Osteocyte (in vitro differentiated cells): ENCODE measurements around the gene TNS1. TPM values are rescaled to one million over a fixed set of nuclear protein-coding genes. Genes with fewer than 3 reads are reported as not detected.

Experiments
- DNase-seq: peaks from one replicate; pipeline ENCODE4 v3.0.0; 2021; ENCODE audit warnings: mixed read lengths; ENCODE audit not compliant: unreplicated experiment; ENCODE audit errors: extremely low spot score
- H3K27ac Mint-ChIP-seq: one replicate; pipeline ENCODE4 v1.8.0; 2021; ENCODE audit warnings: mild to moderate bottlenecking, mixed read lengths; ENCODE audit not compliant: unreplicated experiment
- H3K27me3 Mint-ChIP-seq: one replicate; pipeline ENCODE4 v1.8.0; 2021; ENCODE audit warnings: mixed read lengths; ENCODE audit not compliant: unreplicated experiment
- H3K36me3 Mint-ChIP-seq: one replicate; pipeline ENCODE4 v1.8.0; 2021; ENCODE audit warnings: mixed read lengths; ENCODE audit not compliant: unreplicated experiment
- H3K4me1 Mint-ChIP-seq: one replicate; pipeline ENCODE4 v1.8.0; 2021; ENCODE audit warnings: mixed read lengths; ENCODE audit not compliant: unreplicated experiment
- H3K4me3 Mint-ChIP-seq: one replicate; pipeline ENCODE4 v1.8.0; 2021; ENCODE audit warnings: mild to moderate bottlenecking, moderate library complexity, mixed read lengths; ENCODE audit not compliant: unreplicated experiment
- H3K9me3 Mint-ChIP-seq: one replicate; pipeline ENCODE4 v1.8.0; 2021; ENCODE audit warnings: mixed read lengths; ENCODE audit not compliant: unreplicated experiment
- CTCF ChIP-seq: fragments of 200-600 bp; sonication (generic); IDR thresholded peaks from 2 replicates; pipeline ENCODE4 v1.5.0; 2021; ENCODE audit warnings: antibody characterized with exemption, mild to moderate bottlenecking, moderate library complexity
- total RNA-seq: library from RNA; stranded (reverse); gene quantifications from 2 replicates; pipeline ENCODE4 v1.2.1, GENCODE V29; 2021

Gene TNS1
- total RNA-seq, 1 donor from 2014 or later, result 80.8 TPM

- TF ChIP-seq CTCF, result no peak
- DNase-seq, result peak; percentile 79
- Mint-ChIP-seq H3K4me1 (peaks cover 5% of the 10 kb centered on the region), H3K9me3 (peaks cover 8% of the 10 kb centered on the region), H3K27ac (no peak overlapping the region), H3K27me3 (no peaks in the 10 kb centered on the region), H3K36me3 (peaks cover 14% of the 10 kb centered on the region), H3K4me3 (no peak overlapping the region)
Measured at GRCh38 chr2:217784996-217785543, 217.7 kb downstream of the TNS1 start.

GRCh38 chr2:217783243-217783642, 219.6 kb downstream of the TNS1 start:
- Mint-ChIP-seq H3K4me3 (no peak overlapping the region), H3K27ac (no peak overlapping the region), H3K27me3 (no peaks in the 10 kb centered on the region), H3K36me3 (peaks cover 18% of the 10 kb centered on the region), H3K9me3 (peaks cover 8% of the 10 kb centered on the region), H3K4me1 (peaks cover 5% of the 10 kb centered on the region)
- no peak for TF ChIP-seq CTCF
- no peak for DNase-seq

- H3K4me3 Mint-ChIP-seq, result no peak overlapping the region
Measured at GRCh38 chr2:217777906-217778305, 224.9 kb downstream of the TNS1 start.

GRCh38 chr2:217776631-217777030, 226.2 kb downstream of the TNS1 start:
- no peak for TF ChIP-seq CTCF
- Mint-ChIP-seq H3K4me3 (no peak overlapping the region), H3K27me3 (no peaks in the 10 kb centered on the region), H3K27ac (no peak overlapping the region), H3K4me1 (no peaks in the 10 kb centered on the region), H3K36me3 (peaks cover 14% of the 10 kb centered on the region), H3K9me3 (no peaks in the 10 kb centered on the region)
- DNase-seq, result no peak

More at GRCh38 chr2:217777906-217778305, 224.9 kb downstream of the TNS1 start:
- H3K27me3 Mint-ChIP-seq, result no peaks in the 10 kb centered on the region
- DNase-seq, result no peak
- TF ChIP-seq CTCF, result no peak
- H3K9me3 Mint-ChIP-seq, result peaks cover 2% of the 10 kb centered on the region
- no peak overlapping the region for H3K27ac Mint-ChIP-seq
- H3K36me3 Mint-ChIP-seq, result peaks cover 17% of the 10 kb centered on the region
- no peaks in the 10 kb centered on the region for H3K4me1 Mint-ChIP-seq

GRCh38 chr2:217775920-217776503, 226.8 kb downstream of the TNS1 start:
- no peak for TF ChIP-seq CTCF
- Mint-ChIP-seq H3K4me1 (no peaks in the 10 kb centered on the region), H3K4me3 (no peak overlapping the region), H3K36me3 (peaks cover 10% of the 10 kb centered on the region), H3K27me3 (no peaks in the 10 kb centered on the region), H3K27ac (no peak overlapping the region), H3K9me3 (no peaks in the 10 kb centered on the region)
- DNase-seq, result no peak
